Activated naive CD4-positive, alpha-beta T cell treated with anti-CD3 and anti-CD28 coated beads for 36 hours (primary cell): ENCODE measurements around the gene CCAR1. TPM values are rescaled to one million over a fixed set of nuclear protein-coding genes. Genes with fewer than 3 reads are reported as not detected.
"Not testable (repeated sequence)": the region's sequence is repeated elsewhere in the genome, so short reads cannot be mapped to it uniquely, and the experiment has no call there.

Experiments
- CTCF ChIA-PET: fragments of 350-600 bp; sonication (Branson Sonifier 250); formaldehyde crosslinking; loops from one replicate; lab custom pipeline; 2021; ENCODE audit warnings: antibody characterized with exemption; lab: Charles Lee
- DNase-seq: peaks from one replicate; pipeline ENCODE4 v3.0.0-alpha.2; 2020
- H3K27ac Mint-ChIP-seq: one replicate; pipeline ENCODE4 v1.8.0; 2021; ENCODE audit warnings: mild to moderate bottlenecking, mixed read lengths
- H3K27me3 Mint-ChIP-seq: one replicate; pipeline ENCODE4 v1.8.0; 2021; ENCODE audit warnings: low read depth, mixed read lengths
- H3K36me3 Mint-ChIP-seq: one replicate; pipeline ENCODE4 v1.8.0; 2021; ENCODE audit warnings: low read depth, mixed read lengths
- H3K4me1 Mint-ChIP-seq: one replicate; pipeline ENCODE4 v1.8.0; 2021; ENCODE audit warnings: low read depth, mixed read lengths
- H3K4me3 Mint-ChIP-seq: one replicate; pipeline ENCODE4 v1.8.0; 2021; ENCODE audit warnings: mild to moderate bottlenecking, moderate library complexity, mixed read lengths
- H3K9me3 Mint-ChIP-seq: one replicate; pipeline ENCODE4 v1.8.0; 2021; ENCODE audit warnings: mixed read lengths
- intact Hi-C: fragments of 100-400 bp; cut with micrococcal nuclease; formaldehyde crosslinking; loops from one replicate; pipeline ENCODE4 v1.15.1; 2023
- total RNA-seq, 2 experiments: library from RNA; stranded (reverse); gene quantifications; one replicate each; pipeline ENCODE4 v1.2.3, GENCODE V29; 2021

CCAR1 gene
- total RNA-seq, 2 experiments from 2014 or later = 80.7 to 87.9 TPM

DNA sequence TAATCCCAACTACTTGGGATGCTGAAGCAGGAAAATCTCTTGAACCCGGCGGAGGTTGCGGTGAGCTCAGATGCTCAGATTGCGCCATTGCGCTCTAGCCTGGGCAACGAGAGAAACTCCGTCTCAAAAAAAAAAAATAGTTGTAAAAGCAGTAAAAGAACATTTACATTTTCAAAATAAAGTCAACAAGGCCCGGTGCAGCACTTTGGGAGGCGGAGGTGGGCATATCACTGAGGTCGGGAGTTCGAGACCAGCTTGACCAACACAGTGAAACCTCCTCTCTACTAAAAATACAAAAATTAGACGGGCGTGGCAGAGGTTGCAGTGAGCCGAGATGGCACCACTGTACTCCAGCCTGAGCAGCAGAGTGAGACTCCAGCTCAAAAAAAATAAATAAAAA, 4.0 kb downstream of the CCAR1 start:
- Mint-ChIP-seq H3K4me1 (peaks cover 18% of the 10 kb centered on the region), H3K27me3 (no peaks in the 10 kb centered on the region), H3K9me3 (no peaks in the 10 kb centered on the region), H3K27ac (no peak overlapping the region), H3K4me3 (no peak overlapping the region), H3K36me3 (peaks cover 46% of the 10 kb centered on the region)
- intact Hi-C loops = loop anchor here (10.0 kb wide), 2 partner anchors 400 to 840 kb away; partner anchors contain the start of genes SIRT1 and VPS26A
- no peak for DNase-seq
- CTCF ChIA-PET = interaction anchor here (0.6 to 1.0 kb wide), 3 partner anchors 18 to 172 kb away, joined by 3 to 4 read pairs (median 3); no protein-coding TSS in a partner anchor

DNA sequence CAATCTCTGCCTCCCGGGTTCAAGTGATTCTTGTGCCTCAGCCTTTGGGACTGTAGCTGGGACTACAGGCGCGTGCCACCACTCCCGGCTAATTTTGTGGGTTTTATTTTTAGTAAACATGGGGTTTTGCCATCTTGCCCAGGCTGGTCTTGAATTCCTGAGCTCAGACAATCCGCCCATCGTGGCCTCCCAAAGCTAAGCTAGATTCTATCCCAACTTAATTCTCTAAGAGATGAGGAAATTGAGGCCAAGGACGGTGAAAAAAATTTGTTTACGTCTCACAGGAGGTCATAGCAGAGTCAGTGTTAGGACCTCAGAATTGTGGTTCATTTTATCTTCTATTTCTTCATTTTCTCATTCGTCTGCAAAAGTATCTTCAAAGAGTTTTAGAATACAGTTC, 6.1 kb downstream of the CCAR1 start:
- no peak overlapping the region for H3K4me3 Mint-ChIP-seq
- peaks cover 16% of the 10 kb centered on the region for H3K4me1 Mint-ChIP-seq
- peaks cover 45% of the 10 kb centered on the region for H3K36me3 Mint-ChIP-seq
- no peaks in the 10 kb centered on the region for H3K9me3 Mint-ChIP-seq
- H3K27me3 Mint-ChIP-seq = no peaks in the 10 kb centered on the region
- intact Hi-C loops = loop anchor here (10.0 kb wide), 2 partner anchors 398 to 842 kb away; partner anchors contain the start of genes SIRT1 and VPS26A
- no peak overlapping the region for H3K27ac Mint-ChIP-seq
- no peak for DNase-seq
- CTCF ChIA-PET = interaction anchor here (0.6 kb wide), 2 partner anchors 23 to 584 kb away, joined by 3 to 6 read pairs; no protein-coding TSS in a partner anchor

GRCh38 chr10:68732651-68733050, 11.6 kb downstream of the CCAR1 start:
- no peaks in the 10 kb centered on the region for H3K9me3 Mint-ChIP-seq
- CTCF ChIA-PET = no interaction called here
- intact Hi-C loops = no loop called here
- H3K27ac Mint-ChIP-seq = no peak overlapping the region
- H3K4me3 Mint-ChIP-seq = no peak overlapping the region
- H3K27me3 Mint-ChIP-seq = no peaks in the 10 kb centered on the region
- no peak for DNase-seq
- H3K36me3 Mint-ChIP-seq = peaks cover 33% of the 10 kb centered on the region
- H3K4me1 Mint-ChIP-seq = peaks cover 2% of the 10 kb centered on the region

- Mint-ChIP-seq H3K9me3 (no peaks in the 10 kb centered on the region), H3K27ac (no peak overlapping the region), H3K4me1 (no peaks in the 10 kb centered on the region), H3K36me3 (peaks cover 32% of the 10 kb centered on the region), H3K27me3 (no peaks in the 10 kb centered on the region), H3K4me3 (no peak overlapping the region)
- CTCF ChIA-PET = no interaction called here
- intact Hi-C loops = no loop called here
- DNase-seq = no peak
Measured at GRCh38 chr10:68734349-68734748, 13.3 kb downstream of the CCAR1 start.

DNA sequence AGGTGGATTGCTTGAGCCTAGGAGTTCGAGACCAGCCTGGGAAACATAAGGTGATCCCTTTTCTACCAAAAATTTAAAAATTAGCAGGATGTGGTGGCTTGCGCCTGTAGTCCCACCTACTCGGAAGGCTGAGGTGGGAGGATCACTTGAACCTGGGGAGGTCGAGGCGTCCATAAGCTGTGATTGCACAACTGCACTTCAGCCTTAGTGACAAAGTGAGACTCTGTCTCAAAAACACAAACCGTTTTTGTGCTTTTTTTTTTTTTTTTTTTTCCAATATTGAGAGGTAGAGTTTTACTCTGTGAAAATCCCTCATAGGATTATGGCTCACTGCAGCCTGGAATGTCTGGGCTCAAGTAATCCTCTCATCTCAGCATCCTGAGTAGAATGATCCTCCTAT, 14.1 kb downstream of the CCAR1 start:
- no peak for DNase-seq
- intact Hi-C loops = no loop called here
- Mint-ChIP-seq H3K4me3 (no peak overlapping the region), H3K4me1 (no peaks in the 10 kb centered on the region), H3K9me3 (no peaks in the 10 kb centered on the region), H3K27me3 (no peaks in the 10 kb centered on the region), H3K27ac (no peak overlapping the region), H3K36me3 (peaks cover 31% of the 10 kb centered on the region)
- CTCF ChIA-PET = interaction anchor here (1.6 kb wide), 1 partner anchor 328 kb away, joined by 3 read pairs; the partner anchor contains the start of gene RUFY2

GRCh38 chr10:68735739-68736138, 14.7 kb downstream of the CCAR1 start:
- H3K4me3 Mint-ChIP-seq, DNase-seq, H3K27me3 Mint-ChIP-seq, H3K4me1 Mint-ChIP-seq, intact Hi-C loops, H3K9me3 Mint-ChIP-seq, H3K27ac Mint-ChIP-seq: not testable (repeated sequence)
- peaks cover 31% of the 10 kb centered on the region for H3K36me3 Mint-ChIP-seq
- CTCF ChIA-PET = interaction anchor here (1.6 kb wide), 1 partner anchor 329 kb away, joined by 3 read pairs; the partner anchor contains the start of gene RUFY2

GRCh38 chr10:68740676-68741075, 19.6 kb downstream of the CCAR1 start:
- peaks cover 34% of the 10 kb centered on the region for H3K36me3 Mint-ChIP-seq
- H3K27ac Mint-ChIP-seq, H3K9me3 Mint-ChIP-seq, H3K4me3 Mint-ChIP-seq, H3K4me1 Mint-ChIP-seq, intact Hi-C loops, H3K27me3 Mint-ChIP-seq, DNase-seq: not testable (repeated sequence)
- CTCF ChIA-PET = interaction anchor here (0.6 to 0.8 kb wide), 3 partner anchors 10 to 243 kb away, joined by 3 to 4 read pairs (median 4); no protein-coding TSS in a partner anchor

- CTCF ChIA-PET = no interaction called here
- Mint-ChIP-seq H3K27ac (no peak overlapping the region), H3K9me3 (no peaks in the 10 kb centered on the region), H3K4me1 (no peaks in the 10 kb centered on the region), H3K36me3 (peaks cover 29% of the 10 kb centered on the region), H3K4me3 (no peak overlapping the region), H3K27me3 (no peaks in the 10 kb centered on the region)
- intact Hi-C loops = no loop called here
- DNase-seq = no peak
Measured at GRCh38 chr10:68742397-68742796, 21.4 kb downstream of the CCAR1 start.

- CTCF ChIA-PET = no interaction called here
- H3K4me1 Mint-ChIP-seq = no peaks in the 10 kb centered on the region
- peaks cover 36% of the 10 kb centered on the region for H3K36me3 Mint-ChIP-seq
- H3K9me3 Mint-ChIP-seq = no peaks in the 10 kb centered on the region
- no peak overlapping the region for H3K27ac Mint-ChIP-seq
- DNase-seq = no peak
- H3K27me3 Mint-ChIP-seq = no peaks in the 10 kb centered on the region
- intact Hi-C loops = no loop called here
- H3K4me3 Mint-ChIP-seq = no peak overlapping the region
Measured at GRCh38 chr10:68752711-68753350, 31.8 kb downstream of the CCAR1 start.

DNA sequence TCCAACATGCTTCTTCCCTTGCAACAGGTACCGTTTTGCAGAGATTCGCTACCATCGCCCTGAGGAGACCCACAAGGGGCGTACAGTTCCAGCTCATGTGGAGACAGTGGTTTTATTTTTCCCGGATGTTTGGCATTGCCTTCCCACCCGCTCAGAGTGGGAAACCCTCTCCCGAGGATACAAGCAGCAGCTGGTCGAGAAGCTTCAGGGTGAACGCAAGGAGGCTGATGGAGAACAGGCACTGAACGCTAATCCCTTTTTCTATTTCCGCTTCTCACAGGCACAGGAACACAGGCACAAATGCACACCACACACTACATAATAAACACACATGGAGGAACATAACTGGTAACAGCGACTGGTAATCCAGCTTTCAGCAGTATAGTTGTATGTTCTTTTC, 35.2 kb downstream of the CCAR1 start:
- H3K9me3 Mint-ChIP-seq = no peaks in the 10 kb centered on the region
- DNase-seq = no peak
- intact Hi-C loops = no loop called here
- CTCF ChIA-PET = no interaction called here
- H3K36me3 Mint-ChIP-seq = peaks cover 27% of the 10 kb centered on the region
- no peak overlapping the region for H3K4me3 Mint-ChIP-seq
- no peaks in the 10 kb centered on the region for H3K27me3 Mint-ChIP-seq
- H3K27ac Mint-ChIP-seq = no peak overlapping the region
- no peaks in the 10 kb centered on the region for H3K4me1 Mint-ChIP-seq

DNA sequence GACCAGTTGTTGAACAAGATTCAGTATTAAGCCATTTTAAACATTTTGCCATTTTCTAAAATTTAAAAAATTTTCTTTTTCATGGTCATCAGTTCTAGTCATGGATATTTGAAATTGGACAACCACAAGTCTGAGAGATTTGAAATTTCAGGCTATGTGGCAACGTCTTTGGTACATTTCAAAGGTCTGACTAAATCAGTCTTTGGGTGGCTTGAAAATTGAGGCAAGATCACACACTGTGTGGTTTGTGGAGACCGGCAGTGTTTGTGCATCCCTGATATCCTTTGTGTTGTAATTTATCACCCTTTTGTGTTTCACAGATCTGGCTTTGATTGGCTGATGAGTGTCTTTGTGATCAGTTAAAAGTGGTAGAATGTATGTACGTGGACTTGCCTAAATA, 35.7 kb downstream of the CCAR1 start:
- H3K27me3 Mint-ChIP-seq = no peaks in the 10 kb centered on the region
- H3K27ac Mint-ChIP-seq = no peak overlapping the region
- CTCF ChIA-PET = no interaction called here
- no peaks in the 10 kb centered on the region for H3K4me1 Mint-ChIP-seq
- no peak overlapping the region for H3K4me3 Mint-ChIP-seq
- H3K36me3 Mint-ChIP-seq = peaks cover 24% of the 10 kb centered on the region
- no peaks in the 10 kb centered on the region for H3K9me3 Mint-ChIP-seq
- no peak for DNase-seq
- intact Hi-C loops = no loop called here

DNA sequence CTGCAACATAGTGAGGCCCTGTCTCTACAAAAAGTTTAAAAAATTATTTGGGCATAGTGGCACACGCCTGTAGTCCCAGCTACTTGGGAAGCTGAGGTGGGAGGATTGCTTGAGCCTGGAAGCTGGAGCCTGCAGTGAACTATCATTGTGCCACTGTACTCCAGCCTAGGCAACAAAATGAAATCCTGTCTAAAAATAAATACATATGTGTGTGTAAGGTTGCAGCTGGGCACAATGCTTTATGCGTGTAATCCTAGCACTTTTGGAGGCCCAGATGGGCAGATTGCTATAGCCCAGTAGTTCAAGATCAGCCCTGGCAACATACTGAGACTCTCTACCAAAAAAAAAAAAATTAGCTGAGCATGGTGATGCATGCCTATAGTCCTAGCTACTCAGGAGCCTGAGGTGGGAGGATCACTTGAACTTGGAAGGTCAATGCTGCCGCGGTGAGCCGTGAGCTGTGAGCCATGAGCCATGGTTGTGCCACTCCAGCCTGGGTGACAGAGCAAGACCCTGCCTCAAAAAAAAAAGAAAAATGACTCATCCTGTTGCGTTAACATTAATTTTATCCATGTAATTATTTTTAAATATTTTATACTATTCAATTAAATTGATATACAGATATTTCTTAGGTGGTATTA, 38.3 kb downstream of the CCAR1 start:
- no peaks in the 10 kb centered on the region for H3K27me3 Mint-ChIP-seq
- peaks cover 27% of the 10 kb centered on the region for H3K36me3 Mint-ChIP-seq
- H3K4me3 Mint-ChIP-seq = no peak overlapping the region
- no peak for DNase-seq
- no peaks in the 10 kb centered on the region for H3K4me1 Mint-ChIP-seq
- intact Hi-C loops = no loop called here
- CTCF ChIA-PET = interaction anchor here (0.7 kb wide), 1 partner anchor 509 kb away, joined by 3 read pairs; no protein-coding TSS in a partner anchor
- no peaks in the 10 kb centered on the region for H3K9me3 Mint-ChIP-seq
- H3K27ac Mint-ChIP-seq = no peak overlapping the region
